Breast epithelium (tissue), 4 donors: ENCODE results near the gene CD300LB. TPM values are rescaled to one million over a fixed set of nuclear protein-coding genes. Genes with fewer than 3 reads are reported as not detected.
"Not testable (repeated sequence)": the region's sequence is repeated elsewhere in the genome, so short reads cannot be mapped to it uniquely, and the experiment has no call there.

Source experiments
- DNase-seq, 2 donors: peaks; one replicate each; pipeline ENCODE4 v3.0.0-alpha.2; 2019; ENCODE audit warnings: low spot score in 2 of 2
- H3K27ac ChIP-seq, 2 donors: fragments of 200-600 bp; sonication (generic) in 1 of 2; one replicate each; pipeline ENCODE4 v1.5.1; 2016 to 2019; ENCODE audit warnings: mild to moderate bottlenecking in 1 of 2
- H3K27me3 ChIP-seq, 2 donors: fragments of 200-600 bp; sonication (generic) in 1 of 2; one replicate each; pipeline versions ENCODE4 v1.5.1 to v1.6.0; 2017 to 2019; ENCODE audit warnings: control low read depth in 1 of 2, mild to moderate bottlenecking in 1 of 2
- H3K36me3 ChIP-seq: fragments of 200-600 bp; one replicate; pipeline ENCODE4 v1.5.1; 2019
- H3K4me1 ChIP-seq, 2 donors: fragments of 200-600 bp; sonication (generic); one replicate each; pipeline ENCODE4 v1.5.1; 2016 to 2019; ENCODE audit warnings: control low read depth in 1 of 2
- H3K4me3 ChIP-seq, 3 donors: fragments of 200-600 bp; sonication (generic); 1 replicate in 2 of 3; 2 replicates in 1 of 3; pipeline ENCODE4 v1.5.1; 2016 to 2019; ENCODE audit warnings: mild to moderate bottlenecking in 3 of 3, moderate library complexity in 2 of 3
- H3K9me3 ChIP-seq, 2 donors: fragments of 200-600 bp; sonication (generic) in 1 of 2; one replicate each; pipeline ENCODE4 v1.5.1; 2016 to 2019; ENCODE audit warnings: control low read depth in 1 of 2
- CTCF ChIP-seq, 3 donors: fragments of 450-650 bp; IDR thresholded peaks; one replicate each; pipeline ENCODE4 v1.5.1; 2016 to 2017; ENCODE audit warnings: antibody characterized with exemption in 3 of 3, mild to moderate bottlenecking in 3 of 3, moderate library complexity in 3 of 3
- POLR2A ChIP-seq: fragments of 450-650 bp; IDR thresholded peaks from one replicate; pipeline ENCODE4 v1.6.1; 2016; ENCODE audit warnings: antibody characterized with exemption, mild to moderate bottlenecking, moderate library complexity
- POLR2AphosphoS5 ChIP-seq, 3 donors: sonication (generic); formaldehyde crosslinking; IDR thresholded peaks; one replicate each; pipeline ENCODE4 v1.6.1; 2017; ENCODE audit warnings: antibody characterized with exemption in 3 of 3
- intact Hi-C: fragments of 100-400 bp; cut with DNase I; formaldehyde crosslinking; loops from one replicate; pipeline ENCODE4 v1.15.1; 2023; ENCODE audit warnings: low total_unique reads
- total RNA-seq, 3 donors: library from RNA; depleted of rRNA; stranded (reverse); fragments of >200 nt; gene quantifications; one replicate each; pipeline ENCODE4 v1.1.0, GENCODE V29; 2016

The CD300LB gene
- total RNA-seq, 3 donors from 2014 or later, result 0.32 to 0.88 TPM; not detected in 1

DNA sequence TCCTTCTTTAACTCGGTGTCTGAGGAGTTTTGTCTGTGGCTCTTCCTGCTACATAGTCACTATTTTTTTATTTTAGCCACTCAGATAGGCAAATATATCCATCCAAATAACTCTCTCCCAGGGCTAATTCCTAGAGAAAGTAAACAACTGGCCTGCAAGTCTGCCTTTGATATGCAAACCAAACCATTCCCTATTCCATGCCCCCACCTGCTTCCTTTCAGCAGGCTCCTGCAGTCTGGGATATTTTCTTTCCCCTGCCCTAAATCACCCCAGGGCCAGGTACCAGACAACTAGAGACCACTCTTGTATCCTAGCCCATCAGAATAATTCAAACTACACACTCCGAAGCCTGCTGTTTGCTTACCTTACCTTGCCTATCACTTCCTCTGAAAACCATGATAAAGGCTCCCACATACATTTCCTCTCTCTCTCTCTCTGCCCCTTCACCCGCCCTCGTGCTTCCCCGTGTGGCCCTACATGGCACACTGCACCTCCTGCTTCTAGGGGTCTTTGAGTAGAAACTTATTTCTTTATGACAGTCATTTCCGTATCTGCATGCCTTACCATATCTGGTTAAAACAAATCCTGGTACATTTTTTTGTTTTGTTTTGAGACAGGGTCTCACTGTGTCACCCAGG, 27.7 kb upstream of the CD300LB start:
- H3K27ac ChIP-seq, result no peak overlapping the region
- H3K4me3 ChIP-seq, result no peak overlapping the region
- H3K36me3 ChIP-seq, result no peaks in the 10 kb centered on the region
- no peaks in the 10 kb centered on the region for H3K4me1 ChIP-seq
- peaks cover 0 to 5% of the 10 kb centered on the region in 2 donors for H3K27me3 ChIP-seq
- no peak for DNase-seq
- H3K9me3 ChIP-seq, result no peaks in the 10 kb centered on the region
- TF ChIP-seq POLR2AphosphoS5 (IDR thresholded peaks at IDR 0.05) (no peak), CTCF (IDR thresholded peaks at IDR 0.05) (no peak), POLR2A (no peak)
- intact Hi-C loops, result loop anchor here (5.0 kb wide), 1 partner anchor 497 kb away; no protein-coding TSS in a partner anchor

DNA sequence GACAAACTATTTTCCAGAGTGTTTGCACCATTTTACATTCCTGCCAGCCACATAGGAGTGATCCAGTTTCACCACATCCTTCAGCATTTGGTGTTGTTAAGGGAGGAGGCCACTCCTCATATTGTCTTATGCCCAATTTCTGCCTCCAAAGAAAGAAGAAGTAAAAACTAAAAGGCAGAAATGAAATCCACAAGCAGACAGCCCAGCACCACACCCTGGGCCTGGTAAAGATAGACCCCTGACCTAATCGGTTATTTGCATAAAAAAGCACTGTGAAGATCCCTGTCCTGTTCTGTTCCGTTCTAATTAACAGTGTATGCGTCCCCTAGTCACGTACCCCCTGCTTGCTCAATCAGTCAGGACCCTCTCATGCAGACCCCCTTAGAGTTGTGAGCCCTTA, 27.1 kb upstream of the CD300LB start:
- not testable (repeated sequence) for H3K27me3 ChIP-seq, DNase-seq, H3K9me3 ChIP-seq, H3K36me3 ChIP-seq, H3K4me3 ChIP-seq, H3K4me1 ChIP-seq, H3K27ac ChIP-seq
- intact Hi-C loops, result loop anchor here (5.0 kb wide), 1 partner anchor 496 kb away; no protein-coding TSS in a partner anchor

DNA sequence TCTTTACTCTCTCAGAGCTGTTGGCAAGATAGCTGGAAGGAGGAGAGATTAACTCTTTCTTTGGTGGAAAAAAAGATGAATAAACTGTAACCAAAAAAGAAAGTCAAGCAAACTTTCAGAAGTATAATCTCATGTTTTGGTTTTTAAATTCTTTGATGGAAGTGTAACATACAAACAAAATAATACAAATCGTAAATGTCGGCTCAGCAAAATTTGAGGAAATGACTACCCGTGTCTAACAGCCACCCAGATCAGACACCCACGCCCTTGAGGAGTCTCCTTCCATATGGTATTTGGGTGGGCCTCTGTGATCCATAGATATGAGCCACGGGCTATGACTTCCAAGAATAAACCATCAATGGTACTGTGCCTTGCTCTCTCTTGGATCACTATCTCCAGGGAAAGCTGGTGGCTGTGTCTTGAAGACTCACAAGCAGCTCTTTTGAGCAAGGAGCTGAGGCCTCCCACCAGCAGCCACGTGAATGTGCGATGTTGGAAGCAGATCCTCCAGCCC, 24.2 kb upstream of the CD300LB start:
- Histone ChIP-seq H3K27me3 (no peaks in the 10 kb centered on the region), H3K4me3 (no peak overlapping the region), H3K27ac (no peak overlapping the region), H3K9me3 (no peaks in the 10 kb centered on the region), H3K4me1 (no peaks in the 10 kb centered on the region), H3K36me3 (no peaks in the 10 kb centered on the region)
- intact Hi-C loops, result loop anchor here (5.0 kb wide), 1 partner anchor 493 kb away; no protein-coding TSS in a partner anchor
- DNase-seq, result peak in 1 of 2 donors; percentile 33
- TF ChIP-seq POLR2AphosphoS5 (IDR thresholded peaks at IDR 0.05) (no peak), CTCF (IDR thresholded peaks at IDR 0.05) (no peak), POLR2A (no peak)

DNA sequence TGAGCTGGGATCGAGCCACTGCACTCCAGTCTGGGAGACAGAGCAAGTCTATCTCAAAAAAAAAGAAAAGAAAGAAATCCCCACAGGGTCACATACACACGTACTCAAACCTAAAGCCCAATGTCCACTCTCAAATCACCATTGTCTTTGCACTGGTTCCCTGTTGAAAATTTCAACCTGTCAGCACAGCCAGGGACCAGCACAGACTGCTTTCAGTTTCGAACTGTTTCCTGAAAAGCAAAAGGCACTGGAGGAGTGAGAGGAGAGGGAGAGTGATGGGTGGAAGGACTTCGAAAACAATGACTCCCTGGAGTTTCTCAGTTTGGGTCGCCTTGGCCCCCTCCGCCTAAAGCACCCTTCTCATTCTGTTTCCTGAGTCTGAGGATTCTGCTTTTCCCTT, 23.6 kb upstream of the CD300LB start:
- intact Hi-C loops, result loop anchor here (5.0 kb wide), 1 partner anchor 493 kb away; no protein-coding TSS in a partner anchor
- H3K27ac ChIP-seq, result no peak overlapping the region
- H3K27me3 ChIP-seq, result no peaks in the 10 kb centered on the region
- TF ChIP-seq POLR2A (no peak), POLR2AphosphoS5 (IDR thresholded peaks at IDR 0.05) (no peak), CTCF (IDR thresholded peaks at IDR 0.05) (no peak)
- H3K4me3 ChIP-seq, result no peak overlapping the region
- no peaks in the 10 kb centered on the region for H3K4me1 ChIP-seq
- H3K9me3 ChIP-seq, result no peaks in the 10 kb centered on the region
- H3K36me3 ChIP-seq, result no peaks in the 10 kb centered on the region
- no peak for DNase-seq

GRCh38 chr17:74552037-74552436, 20.8 kb upstream of the CD300LB start:
- no peak overlapping the region for H3K27ac ChIP-seq
- no peak overlapping the region for H3K4me3 ChIP-seq
- H3K4me1 ChIP-seq, result no peaks in the 10 kb centered on the region
- H3K27me3 ChIP-seq, result no peaks in the 10 kb centered on the region
- no peak for TF ChIP-seq CTCF (IDR thresholded peaks at IDR 0.05)
- no peak for TF ChIP-seq POLR2A
- H3K36me3 ChIP-seq, result no peaks in the 10 kb centered on the region
- intact Hi-C loops, result no loop called here
- no peaks in the 10 kb centered on the region for H3K9me3 ChIP-seq
- DNase-seq, result no peak
